H1 (cell line): ENCODE data around the gene GPNMB.

Experiments
- BRCA1 ChIP-seq: IDR thresholded peaks from 2 replicates; pipeline ENCODE4 v1.6.1; 2012; ENCODE audit warnings: low read depth, low read length, improper control_type of control experiment
- CHD1 ChIP-seq: IDR thresholded peaks from 2 replicates; pipeline ENCODE4 v1.6.1; 2012; ENCODE audit warnings: low read depth, low read length, improper control_type of control experiment
- EZH2 ChIP-seq: fragments of 200-600 bp; sonication (generic); IDR thresholded peaks from 2 replicates; pipeline ENCODE4 v1.7.1; 2012; ENCODE audit warnings: low read depth, mild to moderate bottlenecking, moderate library complexity, low read length, inconsistent platforms; ENCODE audit not compliant: severe bottlenecking
- HDAC2 ChIP-seq, 2 experiments: fragments of 300-600 bp in 1 of 2; sonication (generic) in 1 of 2; IDR thresholded peaks; 2 replicates each; pipeline ENCODE4 v1.6.1; 2011 to 2012; ENCODE audit warnings: low read depth in 2 of 2, low read length in 2 of 2, mild to moderate bottlenecking in 2 of 2, moderate library complexity in 2 of 2, borderline replicate concordance in 1 of 2, inconsistent platforms in 1 of 2
- PHF8 ChIP-seq: fragments of 200-600 bp; sonication (generic); conservative IDR thresholded peaks from 2 replicates; pipeline ENCODE4 v1.7.1; 2012; ENCODE audit warnings: low read depth, mild to moderate bottlenecking, inconsistent platforms, low read length, moderate library complexity
- POLR2A ChIP-seq, 2 experiments: IDR thresholded peaks; 1 replicate in 1 of 2; 2 replicates in 1 of 2; pipeline ENCODE4 v1.6.1; 2011; ENCODE audit warnings: low read depth in 2 of 2, low read length in 2 of 2, mild to moderate bottlenecking in 2 of 2; ENCODE audit errors: control extremely low read depth in 1 of 2
- POLR2AphosphoS5 ChIP-seq: IDR thresholded peaks from 2 replicates; pipeline ENCODE4 v1.6.1; 2011; ENCODE audit warnings: low read depth, low read length
- POU5F1 ChIP-seq: IDR thresholded peaks from 2 replicates; pipeline ENCODE4 v1.6.1; 2011; ENCODE audit warnings: low read depth, mild to moderate bottlenecking, low read length, moderate library complexity
- RBBP5 ChIP-seq: IDR thresholded peaks from 2 replicates; pipeline ENCODE4 v1.7.1; 2012; ENCODE audit warnings: low read depth, mild to moderate bottlenecking, inconsistent platforms, low read length, moderate library complexity, borderline replicate concordance
- USF2 ChIP-seq: IDR thresholded peaks from 2 replicates; pipeline ENCODE4 v1.6.1; 2011; ENCODE audit warnings: low read length, improper control_type of control experiment
- TF ChIP-seq, protein P1 (sequence below), 3 experiments: IDR thresholded peaks; 1 replicate in 2 of 3; 2 replicates in 1 of 3; pipeline versions ENCODE4 v1.5.1 to v1.6.1; 2011; ENCODE audit warnings: low read length in 3 of 3, mild to moderate bottlenecking in 3 of 3, inconsistent platforms in 2 of 3, low read depth in 1 of 3, moderate library complexity in 1 of 3; ENCODE audit not compliant: insufficient read depth in 1 of 3; ENCODE audit errors: control extremely low read depth in 1 of 3

GRCh38 chr7:23226844-23227450 lies 19.6 kb upstream of the GPNMB start:
- TF ChIP-seq, protein P1, sequence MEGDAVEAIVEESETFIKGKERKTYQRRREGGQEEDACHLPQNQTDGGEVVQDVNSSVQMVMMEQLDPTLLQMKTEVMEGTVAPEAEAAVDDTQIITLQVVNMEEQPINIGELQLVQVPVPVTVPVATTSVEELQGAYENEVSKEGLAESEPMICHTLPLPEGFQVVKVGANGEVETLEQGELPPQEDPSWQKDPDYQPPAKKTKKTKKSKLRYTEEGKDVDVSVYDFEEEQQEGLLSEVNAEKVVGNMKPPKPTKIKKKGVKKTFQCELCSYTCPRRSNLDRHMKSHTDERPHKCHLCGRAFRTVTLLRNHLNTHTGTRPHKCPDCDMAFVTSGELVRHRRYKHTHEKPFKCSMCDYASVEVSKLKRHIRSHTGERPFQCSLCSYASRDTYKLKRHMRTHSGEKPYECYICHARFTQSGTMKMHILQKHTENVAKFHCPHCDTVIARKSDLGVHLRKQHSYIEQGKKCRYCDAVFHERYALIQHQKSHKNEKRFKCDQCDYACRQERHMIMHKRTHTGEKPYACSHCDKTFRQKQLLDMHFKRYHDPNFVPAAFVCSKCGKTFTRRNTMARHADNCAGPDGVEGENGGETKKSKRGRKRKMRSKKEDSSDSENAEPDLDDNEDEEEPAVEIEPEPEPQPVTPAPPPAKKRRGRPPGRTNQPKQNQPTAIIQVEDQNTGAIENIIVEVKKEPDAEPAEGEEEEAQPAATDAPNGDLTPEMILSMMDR (IDR thresholded peaks at IDR 0.05; ENCODE audit: control extremely low read depth in 1 of 3, insufficient read depth in 1 of 3, low read depth in 1 of 3, low read length in 3 of 3) = no peak
- TF ChIP-seq EZH2 (no peak), POU5F1 (no peak), POLR2A (IDR thresholded peaks at IDR 0.05; ENCODE audit: control extremely low read depth in 1 of 2, low read depth in 2 of 2, low read length in 2 of 2) (no peak), BRCA1 (no peak), CHD1 (no peak), POLR2AphosphoS5 (no peak), PHF8 (no peak), HDAC2 (IDR thresholded peaks at IDR 0.05; ENCODE audit: borderline replicate concordance in 1 of 2, low read depth in 2 of 2, low read length in 2 of 2) (no peak), RBBP5 (no peak), USF2 (no peak)
